SJSA1 (cell line): ENCODE results near the gene CPSF4L. TPM values are rescaled to one million over a fixed set of nuclear protein-coding genes. Genes with fewer than 3 reads are reported as not detected.

Experiments used
- DNase-seq, 2 experiments: peaks; one replicate each; pipeline ENCODE4 v3.0.0-alpha.2; 2015 to 2020; ENCODE audit warnings: low spot score in 2 of 2, low read depth in 1 of 2
- H3K27ac ChIP-seq: fragments of 250-450 bp; sonication (Bioruptor Pico); 2 replicates; pipeline ENCODE4 v1.5.1; 2020; ENCODE audit warnings: mild to moderate bottlenecking, moderate library complexity
- H3K27me3 ChIP-seq: fragments of 250-450 bp; sonication (Bioruptor Pico); replicated peaks from 2 replicates; pipeline ENCODE4 v1.5.1; 2020; ENCODE audit warnings: mild to moderate bottlenecking, moderate library complexity
- H3K36me3 ChIP-seq: fragments of 250-450 bp; sonication (Bioruptor Pico); 2 replicates; pipeline ENCODE4 v1.5.1; 2020; ENCODE audit warnings: mild to moderate bottlenecking
- H3K4me1 ChIP-seq: fragments of 250-450 bp; sonication (Bioruptor Pico); replicated peaks from 2 replicates; pipeline ENCODE4 v1.6.1; 2021; ENCODE audit warnings: mild to moderate bottlenecking
- H3K4me3 ChIP-seq: fragments of 250-450 bp; sonication (Bioruptor Pico); 2 replicates; pipeline ENCODE4 v1.5.1; 2020; ENCODE audit warnings: mild to moderate bottlenecking
- H3K9me3 ChIP-seq: fragments of 250-450 bp; sonication (Bioruptor Pico); replicated peaks from 2 replicates; pipeline ENCODE4 v1.5.1; 2020; ENCODE audit warnings: mild to moderate bottlenecking
- total RNA-seq: library from RNA; depleted of rRNA; stranded (reverse); fragments of >200 nt; shearing (Covaris generic); gene quantifications from 2 replicates; pipeline ENCODE4 v1.2.3, GENCODE V29; 2014

CPSF4L gene
- total RNA-seq, 1 experiment from 2014 or later: 0.21 TPM

DNA sequence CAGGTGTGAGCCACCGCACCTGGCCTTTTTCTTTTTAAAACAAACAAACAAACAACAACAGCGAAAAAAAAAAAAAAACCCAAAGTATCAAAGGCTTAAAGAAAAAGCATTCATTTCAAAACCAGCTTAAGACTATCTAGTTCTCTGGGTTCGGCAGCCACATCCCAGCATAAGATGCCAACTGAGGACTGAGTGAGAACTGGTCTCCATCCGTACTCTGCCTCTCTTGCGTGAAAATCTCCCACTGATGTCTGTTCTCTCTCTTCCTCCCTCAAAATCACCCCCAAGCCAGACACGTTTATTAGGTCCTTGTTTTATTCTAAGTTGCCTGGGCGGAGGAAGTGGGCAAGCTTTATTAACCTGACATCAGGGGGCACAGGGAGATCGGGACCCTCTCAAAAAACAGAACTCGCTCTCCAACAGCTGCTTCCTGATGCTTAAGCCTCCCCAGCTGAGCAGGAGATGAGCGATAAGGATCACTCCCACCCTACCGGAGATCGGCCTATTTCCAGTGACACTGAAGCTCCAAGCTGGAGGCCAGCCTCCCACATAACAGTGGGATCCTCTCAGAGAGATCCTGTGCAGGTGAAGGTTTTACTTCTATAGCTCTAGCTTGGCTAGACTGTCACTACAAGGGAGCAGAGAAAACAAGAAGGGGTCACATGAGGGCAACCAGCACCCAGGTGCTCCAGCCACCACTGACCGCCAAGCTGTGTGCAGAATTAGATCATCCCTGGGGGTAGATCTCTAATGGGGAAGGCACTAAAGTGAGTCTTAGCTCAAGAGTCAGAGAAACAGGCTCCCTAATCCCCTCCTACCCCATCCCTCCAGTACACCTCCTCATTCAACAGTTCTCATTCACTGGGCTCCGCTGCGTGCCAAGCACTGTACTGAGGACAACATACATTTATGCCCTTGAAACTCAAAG is 36.5 kb upstream of the CPSF4L start:
- no peak for DNase-seq
- H3K9me3 ChIP-seq: no peaks in the 10 kb centered on the region
- no peaks in the 10 kb centered on the region for H3K27me3 ChIP-seq
- H3K27ac ChIP-seq: no peak overlapping the region
- peaks cover 61% of the 10 kb centered on the region for H3K4me1 ChIP-seq
- H3K4me3 ChIP-seq: no peak overlapping the region
- peaks cover 34% of the 10 kb centered on the region for H3K36me3 ChIP-seq

DNA sequence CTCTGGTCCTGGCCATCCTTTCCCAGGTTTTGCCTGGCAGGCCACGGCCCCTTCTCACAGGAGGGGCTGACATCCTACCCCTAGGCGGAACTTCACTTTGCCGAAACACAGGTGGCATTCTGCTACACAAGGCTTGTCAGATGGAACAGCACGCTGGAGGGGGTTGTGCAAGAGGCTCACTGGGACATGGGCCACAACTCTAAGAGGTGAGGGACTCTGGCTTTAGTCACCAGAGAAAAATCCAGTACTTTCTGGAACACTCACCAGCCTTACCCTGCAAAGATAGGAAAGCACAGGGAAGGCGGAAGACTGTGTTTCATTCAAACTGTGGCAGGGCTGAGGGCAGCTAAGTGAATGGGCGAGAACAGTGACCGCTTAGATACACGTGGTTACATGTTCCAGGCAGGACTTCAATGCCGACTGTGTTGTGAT is 31.8 kb upstream of the CPSF4L start:
- no peak for DNase-seq
- Histone ChIP-seq H3K36me3 (peaks cover 50% of the 10 kb centered on the region), H3K9me3 (no peaks in the 10 kb centered on the region), H3K4me3 (no peak overlapping the region), H3K4me1 (peaks cover 79% of the 10 kb centered on the region), H3K27me3 (no peaks in the 10 kb centered on the region), H3K27ac (peak overlapping the region; percentile 93)

DNA sequence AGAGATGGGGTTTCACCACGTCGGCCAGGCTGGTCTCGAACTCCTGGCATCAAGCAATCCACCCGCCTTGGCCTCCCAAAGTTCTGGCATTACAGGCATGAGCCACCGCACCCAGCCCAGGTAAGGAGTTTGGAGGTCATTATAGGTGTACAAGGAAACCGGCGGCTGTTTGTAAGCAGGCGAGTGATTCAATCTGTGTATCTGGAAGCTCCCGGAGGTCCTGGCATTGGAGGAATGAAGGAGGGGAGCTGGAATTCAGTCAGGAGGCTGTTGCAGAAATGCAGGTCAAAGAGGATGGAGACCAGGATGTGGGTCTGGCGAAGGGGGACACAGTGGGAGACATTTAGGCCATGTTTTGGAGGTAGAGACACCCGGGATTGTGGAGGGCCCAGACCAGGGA is 31.4 kb upstream of the CPSF4L start:
- peaks cover 50% of the 10 kb centered on the region for H3K36me3 ChIP-seq
- H3K9me3 ChIP-seq: no peaks in the 10 kb centered on the region
- H3K27ac ChIP-seq: peak overlapping the region; percentile 93
- H3K27me3 ChIP-seq: no peaks in the 10 kb centered on the region
- no peak for DNase-seq
- no peak overlapping the region for H3K4me3 ChIP-seq
- peaks cover 76% of the 10 kb centered on the region for H3K4me1 ChIP-seq

DNA sequence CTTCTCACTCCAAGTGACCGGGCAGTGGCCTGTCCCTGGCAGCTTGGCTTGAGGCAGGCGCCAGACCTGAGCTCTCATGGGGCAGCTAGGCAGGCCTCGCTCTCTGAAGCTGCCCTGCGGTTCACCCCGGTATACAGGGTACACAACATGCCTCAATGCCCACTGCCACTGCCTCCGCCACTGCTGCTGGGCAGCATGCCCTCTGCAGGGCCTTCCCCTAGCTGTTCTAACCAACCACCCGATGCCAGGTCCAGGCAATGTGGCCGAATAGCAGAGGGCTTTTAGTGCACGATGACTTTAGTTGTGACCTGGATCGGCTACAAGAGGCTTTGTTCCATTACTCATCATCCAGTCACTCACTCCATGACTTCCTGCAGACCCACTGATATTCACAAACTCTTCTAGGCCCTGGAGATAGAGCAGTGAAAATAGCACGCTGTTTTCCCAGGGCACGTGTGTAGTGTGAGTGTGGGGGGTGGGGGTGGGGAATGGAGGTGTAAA is 30.4 kb upstream of the CPSF4L start:
- Histone ChIP-seq H3K4me3 (peak overlapping the region; percentile 3; the same call in 1 of the 2 replicates), H3K4me1 (peaks cover 76% of the 10 kb centered on the region), H3K36me3 (peaks cover 55% of the 10 kb centered on the region), H3K27ac (peak overlapping the region; percentile 93), H3K27me3 (no peaks in the 10 kb centered on the region), H3K9me3 (no peaks in the 10 kb centered on the region)
- peak; percentile 87 to 88 for DNase-seq

DNA sequence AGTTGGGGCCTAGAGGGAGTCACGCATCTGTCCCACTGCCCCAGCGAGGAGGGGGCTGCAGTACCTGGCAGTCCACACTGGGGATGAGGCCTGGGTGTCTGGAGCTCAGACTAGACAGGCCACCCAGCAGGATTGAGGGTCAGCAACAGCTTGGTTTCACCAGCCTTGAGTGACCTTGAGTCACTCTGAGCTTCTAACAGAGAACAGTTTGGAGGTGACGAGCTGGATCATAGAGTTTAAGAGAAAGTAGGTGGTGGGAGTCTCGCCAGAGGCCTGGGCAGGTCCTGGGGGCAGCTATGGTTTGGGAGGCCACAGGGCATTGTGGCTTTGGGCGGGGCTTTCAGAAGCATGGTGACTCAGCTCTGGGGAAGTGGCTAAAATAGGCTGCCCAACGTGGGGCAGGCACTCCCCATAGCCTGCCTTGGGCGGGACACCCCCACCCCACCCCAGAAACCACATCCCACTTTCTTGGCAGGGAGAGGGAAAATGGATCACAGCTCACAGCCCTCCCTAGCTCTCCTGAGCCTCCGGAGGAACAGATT is 29.7 kb upstream of the CPSF4L start:
- Histone ChIP-seq H3K9me3 (no peaks in the 10 kb centered on the region), H3K4me1 (peaks cover 81% of the 10 kb centered on the region), H3K27ac (peak overlapping the region; percentile 93), H3K36me3 (peaks cover 63% of the 10 kb centered on the region), H3K4me3 (peak overlapping the region; percentile 3; the same call in 1 of the 2 replicates), H3K27me3 (no peaks in the 10 kb centered on the region)
- DNase-seq: peak; percentile 97 to 99

DNA sequence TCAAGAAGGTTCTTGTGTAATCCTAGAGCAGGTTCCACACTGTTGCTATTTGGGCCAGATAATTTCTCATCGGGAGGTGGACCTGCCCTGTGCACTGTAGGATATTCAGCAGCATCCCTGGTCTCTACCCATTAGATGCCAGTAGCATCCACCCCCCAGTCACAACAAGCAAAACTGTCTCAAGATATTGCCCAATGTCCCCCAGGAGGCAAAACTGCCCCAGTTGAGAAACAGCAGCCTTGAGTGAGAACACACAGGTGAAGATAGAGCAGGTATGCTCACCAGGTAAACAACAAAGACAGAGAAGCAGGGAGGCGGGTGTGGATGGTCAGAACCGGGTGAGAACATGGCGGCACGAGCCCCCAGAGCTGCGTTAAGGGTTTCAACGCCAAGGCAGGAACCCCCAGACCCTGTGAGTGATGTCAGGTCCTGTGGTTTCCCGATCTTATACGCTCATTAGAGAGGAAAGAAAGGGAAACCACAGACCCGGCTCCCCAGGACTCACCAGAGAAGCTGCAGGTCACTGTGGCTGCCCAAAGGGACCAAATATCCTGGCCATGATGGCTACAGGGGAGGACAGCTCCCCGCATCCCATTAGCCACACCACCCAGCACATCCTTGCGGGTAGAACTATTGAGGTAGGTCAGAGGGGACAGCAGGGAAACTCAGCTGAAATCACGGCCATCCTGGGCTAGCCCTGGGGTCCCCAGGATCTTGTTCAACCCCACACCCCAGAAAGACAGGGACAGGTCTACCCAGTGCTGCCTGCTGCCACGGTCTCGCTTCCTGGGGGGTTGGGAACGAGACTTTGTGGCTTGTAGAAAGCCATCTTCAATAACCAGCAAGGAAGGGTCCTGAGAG is 28.9 kb upstream of the CPSF4L start:
- DNase-seq: no peak
- no peak overlapping the region for H3K4me3 ChIP-seq
- no peaks in the 10 kb centered on the region for H3K27me3 ChIP-seq
- H3K36me3 ChIP-seq: peaks cover 70% of the 10 kb centered on the region
- H3K9me3 ChIP-seq: no peaks in the 10 kb centered on the region
- H3K27ac ChIP-seq: peak overlapping the region; percentile 93
- H3K4me1 ChIP-seq: peaks cover 81% of the 10 kb centered on the region

DNA sequence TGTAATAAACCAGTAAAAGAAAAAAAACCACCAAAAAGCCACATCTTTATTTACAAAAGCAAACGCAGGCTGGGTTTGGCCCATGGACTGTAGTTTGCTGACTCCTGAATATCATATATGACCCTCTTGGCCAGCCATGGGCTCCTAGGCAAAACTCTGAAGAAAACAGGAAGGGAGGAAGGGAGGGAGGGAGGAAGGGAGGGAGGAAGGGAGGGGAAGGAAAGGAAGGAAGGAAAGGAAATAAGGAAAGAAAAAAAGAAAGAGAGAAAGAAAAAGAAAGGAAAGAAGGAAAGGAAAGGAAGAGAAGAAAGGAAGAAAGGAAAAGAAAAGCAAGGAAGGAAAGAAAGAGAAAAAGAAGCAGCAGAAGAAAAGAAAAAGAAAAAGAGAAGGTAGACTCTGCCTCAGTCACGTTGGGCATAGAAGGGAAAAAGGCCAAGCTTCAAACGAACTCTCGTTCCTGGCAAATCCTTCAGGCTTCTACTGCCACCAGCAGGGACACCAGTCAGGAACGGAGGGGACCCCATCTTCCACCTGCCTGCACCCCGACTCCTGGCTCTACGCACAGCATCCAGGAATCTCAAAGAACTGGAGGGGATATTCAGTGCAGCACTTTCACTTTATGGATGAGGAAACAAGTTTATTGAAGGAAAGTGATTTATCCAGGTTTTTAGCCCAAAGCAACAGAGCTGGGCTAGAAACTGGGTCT is 28.0 kb upstream of the CPSF4L start:
- peaks cover 74% of the 10 kb centered on the region for H3K4me1 ChIP-seq
- H3K36me3 ChIP-seq: peaks cover 73% of the 10 kb centered on the region
- H3K9me3 ChIP-seq: no peaks in the 10 kb centered on the region
- no peak overlapping the region; the same call in 1 of the 2 replicates for H3K27ac ChIP-seq
- no peak for DNase-seq
- H3K4me3 ChIP-seq: no peak overlapping the region
- no peaks in the 10 kb centered on the region for H3K27me3 ChIP-seq

DNA sequence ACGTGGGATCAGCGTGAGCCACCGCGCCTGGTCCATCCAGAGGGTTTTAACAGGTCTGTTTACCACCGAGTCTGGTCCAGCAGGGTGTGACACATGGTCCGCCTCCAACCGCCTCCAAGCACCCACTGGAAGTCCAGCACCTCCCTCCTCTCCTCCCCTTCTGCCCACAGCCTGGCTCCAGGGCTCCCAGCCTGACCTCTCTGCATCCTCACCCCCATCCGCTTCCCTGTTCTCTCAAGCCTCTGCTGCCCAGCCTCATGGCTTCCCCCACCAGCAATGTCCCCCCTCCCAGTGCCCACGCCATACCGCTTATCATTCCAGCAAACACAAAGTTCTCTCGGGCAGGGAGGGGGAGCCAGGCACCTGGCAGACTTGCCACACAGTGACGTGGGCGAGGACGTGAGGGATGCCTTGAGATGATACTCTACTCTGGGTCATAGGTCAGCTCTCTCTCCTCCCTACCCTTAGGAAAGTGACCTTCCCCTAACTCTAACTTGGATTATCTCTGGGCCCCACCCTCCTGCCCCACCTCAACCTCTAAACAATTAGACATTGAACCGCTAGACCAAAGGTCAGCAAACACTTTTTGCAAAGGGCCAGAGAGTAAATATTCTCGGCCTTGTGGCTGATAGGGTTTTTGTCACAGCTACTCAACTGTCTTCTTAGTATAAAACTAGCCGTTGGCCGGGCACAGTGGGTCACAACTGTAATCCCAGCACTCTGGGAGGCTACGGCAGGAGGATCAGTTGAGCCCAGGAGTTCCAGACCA is 27.0 kb upstream of the CPSF4L start:
- peaks cover 79% of the 10 kb centered on the region for H3K36me3 ChIP-seq
- no peaks in the 10 kb centered on the region for H3K27me3 ChIP-seq
- H3K27ac ChIP-seq: no peak overlapping the region
- DNase-seq: no peak
- no peaks in the 10 kb centered on the region for H3K9me3 ChIP-seq
- no peak overlapping the region for H3K4me3 ChIP-seq
- peaks cover 64% of the 10 kb centered on the region for H3K4me1 ChIP-seq

DNA sequence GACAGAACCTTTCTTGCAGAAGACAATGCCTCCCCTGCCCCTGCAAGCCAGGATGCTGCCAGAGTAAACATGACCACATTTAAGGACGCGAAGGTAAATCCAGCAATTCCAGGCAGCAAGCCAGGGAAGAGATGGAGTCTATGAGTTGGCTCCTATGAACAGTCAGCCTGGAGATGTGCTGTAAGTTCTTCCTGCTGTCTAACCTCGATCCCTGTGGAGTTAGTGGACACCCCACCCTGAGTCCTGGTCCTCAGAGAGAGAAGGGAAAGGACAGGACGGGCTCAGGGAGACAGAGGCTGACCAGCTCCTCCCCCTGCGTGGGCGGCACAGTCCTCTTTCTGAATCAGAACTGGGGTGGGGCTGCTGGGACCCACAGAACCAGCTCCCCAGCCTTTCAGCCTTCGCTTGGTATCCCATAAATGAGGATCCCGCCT is 25.2 kb upstream of the CPSF4L start:
- Histone ChIP-seq H3K4me3 (no peak overlapping the region), H3K36me3 (peaks cover 83% of the 10 kb centered on the region)
- no peak for DNase-seq

DNA sequence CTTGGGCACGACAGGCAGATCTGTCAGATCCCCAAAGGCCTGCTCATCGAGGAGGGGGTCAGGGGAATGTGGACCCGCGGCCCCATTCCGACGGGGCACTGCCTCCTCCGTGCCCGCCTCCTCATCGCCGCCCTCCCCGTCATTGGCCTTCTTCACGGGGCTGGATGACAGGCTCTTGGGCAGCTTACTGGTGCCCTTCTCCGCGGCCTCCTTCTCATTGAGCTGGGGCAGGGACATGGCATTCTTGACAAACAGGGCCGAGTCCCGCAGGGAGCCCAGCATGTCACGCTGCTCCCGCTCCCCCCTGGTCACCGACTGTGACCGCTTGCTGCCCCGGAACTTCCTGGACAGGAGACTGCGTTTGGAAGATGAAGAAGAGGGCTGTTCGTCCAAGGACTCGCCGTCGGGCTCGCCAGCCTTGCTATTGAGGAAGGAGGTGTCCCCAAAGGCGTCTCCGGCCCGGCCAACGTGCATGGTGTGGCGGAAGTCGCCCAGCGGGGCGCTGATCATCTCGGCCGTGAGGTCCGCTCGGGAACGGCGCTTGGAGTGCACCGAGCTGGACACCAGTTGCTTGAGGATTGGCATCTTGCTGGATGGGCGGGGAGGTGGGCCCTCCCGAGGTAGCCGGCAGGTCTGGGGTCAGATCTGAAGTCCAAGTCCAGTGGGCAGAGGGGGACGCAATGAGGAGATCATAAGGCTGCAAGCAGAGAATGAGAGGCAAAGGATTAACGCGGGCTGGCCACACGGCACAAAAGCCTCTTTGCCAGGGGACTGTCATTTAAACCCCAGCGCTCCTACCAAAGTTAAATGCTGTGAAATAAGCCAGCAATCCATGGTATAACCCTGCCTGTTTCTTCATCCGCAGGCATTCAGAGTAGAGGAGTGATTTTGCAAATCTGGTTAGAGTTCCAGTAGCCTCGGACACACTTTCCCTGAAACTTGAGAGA is 24.5 kb upstream of the CPSF4L start:
- Histone ChIP-seq H3K27me3 (no peaks in the 10 kb centered on the region), H3K36me3 (peaks cover 88% of the 10 kb centered on the region), H3K9me3 (no peaks in the 10 kb centered on the region), H3K27ac (no peak overlapping the region), H3K4me3 (no peak overlapping the region), H3K4me1 (peaks cover 39% of the 10 kb centered on the region)
- no peak for DNase-seq

More for the DNA sequence above, 25.2 kb upstream of the CPSF4L start:
- Histone ChIP-seq H3K27me3 (no peaks in the 10 kb centered on the region), H3K27ac (no peak overlapping the region), H3K4me1 (peaks cover 46% of the 10 kb centered on the region), H3K9me3 (no peaks in the 10 kb centered on the region)

DNA sequence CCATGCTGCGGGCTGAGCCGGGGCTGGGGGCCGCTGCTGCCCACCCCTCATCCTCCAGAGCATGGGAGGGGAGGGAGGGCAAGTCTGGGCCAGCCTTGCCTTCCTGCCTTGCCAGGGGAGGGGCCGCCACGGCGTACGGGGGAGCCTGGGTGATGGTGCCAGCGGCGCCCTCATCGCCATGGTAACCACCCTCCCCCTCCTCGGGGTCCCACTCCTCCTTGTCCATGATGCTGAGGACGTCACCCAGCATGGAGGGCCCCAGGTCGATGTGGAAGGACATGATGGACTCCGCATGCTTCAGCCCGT is 23.9 kb upstream of the CPSF4L start:
- Histone ChIP-seq H3K9me3 (no peaks in the 10 kb centered on the region), H3K4me3 (no peak overlapping the region), H3K27me3 (no peaks in the 10 kb centered on the region), H3K36me3 (peaks cover 83% of the 10 kb centered on the region), H3K4me1 (peaks cover 33% of the 10 kb centered on the region), H3K27ac (no peak overlapping the region)
- no peak for DNase-seq
